UCSD-AML1 (cell line): ENCODE measurements around the gene IQGAP2.
A peak's percentile ranks its signal among the peaks of the same experiment; 100 is the strongest.

Source experiments
- DNase-seq: peaks from one replicate; lab custom pipeline; 2025; ENCODE audit not compliant: unreplicated experiment; lab: John Stamatoyannopoulos, UW

The IQGAP2 gene

GRCh38 chr5:76683816-76684731, 281.0 kb downstream of the IQGAP2 start:
- DNase-seq: no peak

GRCh38 chr5:76684756-76685519, 281.9 kb downstream of the IQGAP2 start:
- DNase-seq: no peak

GRCh38 chr5:76685704-76686103, 282.6 kb downstream of the IQGAP2 start:
- no peak for DNase-seq

GRCh38 chr5:76688212-76688611, 285.1 kb downstream of the IQGAP2 start:
- no peak for DNase-seq

- DNase-seq: no peak
These were observed 285.8 kb downstream of the IQGAP2 start for GRCh38 chr5:76688836-76689235.

GRCh38 chr5:76689321-76690036, 286.4 kb downstream of the IQGAP2 start:
- no peak for DNase-seq

- no peak for DNase-seq
These were observed 287.1 kb downstream of the IQGAP2 start for GRCh38 chr5:76690037-76690679.

GRCh38 chr5:76690704-76691466, 287.8 kb downstream of the IQGAP2 start:
- no peak for DNase-seq

- peak; percentile 17 for DNase-seq
These were observed 288.6 kb downstream of the IQGAP2 start for GRCh38 chr5:76691467-76692273.

GRCh38 chr5:76692274-76692540, 289.1 kb downstream of the IQGAP2 start:
- DNase-seq: no peak

GRCh38 chr5:76692651-76693050, 289.6 kb downstream of the IQGAP2 start:
- DNase-seq: no peak

- DNase-seq: no peak
These were observed 290.1 kb downstream of the IQGAP2 start for GRCh38 chr5:76693141-76693540.

GRCh38 chr5:76694317-76694716, 291.2 kb downstream of the IQGAP2 start:
- DNase-seq: no peak

GRCh38 chr5:76695346-76695745, 292.3 kb downstream of the IQGAP2 start:
- DNase-seq: no peak

- DNase-seq: no peak
These were observed 293.2 kb downstream of the IQGAP2 start for GRCh38 chr5:76696251-76696650.

- no peak for DNase-seq
These were observed 294.6 kb downstream of the IQGAP2 start for GRCh38 chr5:76697670-76698069.

GRCh38 chr5:76700571-76700970, 297.5 kb downstream of the IQGAP2 start:
- no peak for DNase-seq

GRCh38 chr5:76701298-76701697, 298.2 kb downstream of the IQGAP2 start:
- DNase-seq: no peak

GRCh38 chr5:76703707-76704106, 300.6 kb downstream of the IQGAP2 start:
- no peak for DNase-seq
